IPS-18a (cell line): ENCODE results near the gene SREK1IP1.
A peak's percentile ranks its signal among the peaks of the same experiment; 100 is the strongest.

ENCODE experiments used
- H3K27ac ChIP-seq: one replicate; pipeline ENCODE4 v1.5.1; 2013; ENCODE audit warnings: low read length
- H3K27me3 ChIP-seq: one replicate; pipeline ENCODE4 v1.6.1; 2013; ENCODE audit warnings: mild to moderate bottlenecking, low read length; ENCODE audit not compliant: control insufficient read depth, insufficient read depth
- H3K36me3 ChIP-seq: one replicate; pipeline ENCODE4 v1.6.1; 2013; ENCODE audit warnings: low read depth, low read length; ENCODE audit not compliant: control insufficient read depth
- H3K4me1 ChIP-seq: one replicate; pipeline ENCODE4 v1.6.1; 2013; ENCODE audit warnings: low read depth, low read length; ENCODE audit not compliant: control insufficient read depth
- H3K4me3 ChIP-seq: one replicate; pipeline ENCODE4 v1.5.1; 2013; ENCODE audit warnings: low read length
- H3K9ac ChIP-seq: one replicate; pipeline ENCODE4 v1.6.1; 2013; ENCODE audit warnings: mild to moderate bottlenecking, low read length, moderate library complexity
- H3K9me3 ChIP-seq: one replicate; pipeline ENCODE4 v1.6.1; 2013; ENCODE audit warnings: low read depth, low read length; ENCODE audit not compliant: control insufficient read depth

Gene SREK1IP1

GRCh38 chr5:64789457-64789856 is 21.0 kb upstream of the SREK1IP1 start:
- no peak overlapping the region for H3K9ac ChIP-seq
- H3K27me3 ChIP-seq = no peaks in the 10 kb centered on the region
- H3K4me1 ChIP-seq = no peaks in the 10 kb centered on the region
- peaks cover 10% of the 10 kb centered on the region for H3K36me3 ChIP-seq
- no peak overlapping the region for H3K4me3 ChIP-seq
- no peaks in the 10 kb centered on the region for H3K9me3 ChIP-seq
- no peak overlapping the region for H3K27ac ChIP-seq

GRCh38 chr5:64788156-64788555 is 19.7 kb upstream of the SREK1IP1 start:
- Histone ChIP-seq H3K27me3 (no peaks in the 10 kb centered on the region), H3K4me3 (no peak overlapping the region), H3K9ac (no peak overlapping the region), H3K9me3 (no peaks in the 10 kb centered on the region), H3K27ac (no peak overlapping the region), H3K4me1 (no peaks in the 10 kb centered on the region), H3K36me3 (peaks cover 16% of the 10 kb centered on the region)

- no peak overlapping the region for H3K27ac ChIP-seq
- no peak overlapping the region for H3K4me3 ChIP-seq
- H3K9ac ChIP-seq = no peak overlapping the region
- H3K9me3 ChIP-seq = no peaks in the 10 kb centered on the region
- H3K27me3 ChIP-seq = no peaks in the 10 kb centered on the region
- peaks cover 16% of the 10 kb centered on the region for H3K36me3 ChIP-seq
- no peaks in the 10 kb centered on the region for H3K4me1 ChIP-seq
Observed at GRCh38 chr5:64786372-64786771, 17.9 kb upstream of the SREK1IP1 start.

- no peaks in the 10 kb centered on the region for H3K27me3 ChIP-seq
- H3K36me3 ChIP-seq = peaks cover 16% of the 10 kb centered on the region
- no peak overlapping the region for H3K4me3 ChIP-seq
- H3K9ac ChIP-seq = no peak overlapping the region
- no peak overlapping the region for H3K27ac ChIP-seq
- no peaks in the 10 kb centered on the region for H3K9me3 ChIP-seq
- H3K4me1 ChIP-seq = no peaks in the 10 kb centered on the region
Observed at GRCh38 chr5:64784451-64785025, 16.0 kb upstream of the SREK1IP1 start.

GRCh38 chr5:64775291-64775690 is 6.8 kb upstream of the SREK1IP1 start:
- no peak overlapping the region for H3K4me3 ChIP-seq
- H3K9me3 ChIP-seq = no peaks in the 10 kb centered on the region
- H3K4me1 ChIP-seq = no peaks in the 10 kb centered on the region
- no peaks in the 10 kb centered on the region for H3K27me3 ChIP-seq
- peaks cover 15% of the 10 kb centered on the region for H3K36me3 ChIP-seq
- H3K9ac ChIP-seq = no peak overlapping the region
- no peak overlapping the region for H3K27ac ChIP-seq

GRCh38 chr5:64773533-64773932 is 5.0 kb upstream of the SREK1IP1 start:
- peaks cover 4% of the 10 kb centered on the region for H3K4me1 ChIP-seq
- H3K9me3 ChIP-seq = no peaks in the 10 kb centered on the region
- H3K36me3 ChIP-seq = peaks cover 15% of the 10 kb centered on the region
- no peaks in the 10 kb centered on the region for H3K27me3 ChIP-seq
- no peak overlapping the region for H3K9ac ChIP-seq
- H3K27ac ChIP-seq = no peak overlapping the region
- no peak overlapping the region for H3K4me3 ChIP-seq

GRCh38 chr5:64771736-64772135 is 3.2 kb upstream of the SREK1IP1 start:
- Histone ChIP-seq H3K4me3 (no peak overlapping the region), H3K27ac (no peak overlapping the region), H3K27me3 (no peaks in the 10 kb centered on the region), H3K36me3 (peaks cover 12% of the 10 kb centered on the region), H3K9me3 (no peaks in the 10 kb centered on the region), H3K9ac (no peak overlapping the region), H3K4me1 (peaks cover 9% of the 10 kb centered on the region)

GRCh38 chr5:64769855-64770254 is 1.4 kb upstream of the SREK1IP1 start:
- Histone ChIP-seq H3K9ac (peak overlapping the region; percentile 99), H3K4me1 (peaks cover 9% of the 10 kb centered on the region), H3K27ac (no peak overlapping the region), H3K27me3 (no peaks in the 10 kb centered on the region), H3K36me3 (peaks cover 14% of the 10 kb centered on the region), H3K4me3 (peak overlapping the region; percentile 94), H3K9me3 (no peaks in the 10 kb centered on the region)

GRCh38 chr5:64767959-64768357 is 533 bp downstream of the SREK1IP1 start:
- H3K9me3 ChIP-seq = no peaks in the 10 kb centered on the region
- peak overlapping the region; percentile 100 for H3K27ac ChIP-seq

GRCh38 chr5:64766941-64767340 is 1.6 kb downstream of the SREK1IP1 start:
- peak overlapping the region; percentile 99 for H3K9ac ChIP-seq
- H3K4me1 ChIP-seq = peaks cover 9% of the 10 kb centered on the region
- H3K27ac ChIP-seq = no peak overlapping the region
- H3K4me3 ChIP-seq = peak overlapping the region; percentile 94
- H3K9me3 ChIP-seq = no peaks in the 10 kb centered on the region
- peaks cover 22% of the 10 kb centered on the region for H3K36me3 ChIP-seq
- no peaks in the 10 kb centered on the region for H3K27me3 ChIP-seq

More at GRCh38 chr5:64767959-64768357, 533 bp downstream of the SREK1IP1 start:
- peak overlapping the region; percentile 99 for H3K9ac ChIP-seq
- H3K4me3 ChIP-seq = peak overlapping the region; percentile 94
- H3K27me3 ChIP-seq = no peaks in the 10 kb centered on the region
- H3K4me1 ChIP-seq = peaks cover 9% of the 10 kb centered on the region
- peaks cover 22% of the 10 kb centered on the region for H3K36me3 ChIP-seq

GRCh38 chr5:64765804-64766504 is 2.5 kb downstream of the SREK1IP1 start:
- Histone ChIP-seq H3K9me3 (no peaks in the 10 kb centered on the region), H3K4me3 (no peak overlapping the region), H3K36me3 (peaks cover 27% of the 10 kb centered on the region), H3K27me3 (no peaks in the 10 kb centered on the region), H3K9ac (no peak overlapping the region), H3K4me1 (peaks cover 14% of the 10 kb centered on the region), H3K27ac (no peak overlapping the region)

- H3K4me3 ChIP-seq = no peak overlapping the region
- no peak overlapping the region for H3K27ac ChIP-seq
- H3K9me3 ChIP-seq = no peaks in the 10 kb centered on the region
- peaks cover 32% of the 10 kb centered on the region for H3K36me3 ChIP-seq
- H3K9ac ChIP-seq = no peak overlapping the region
- no peaks in the 10 kb centered on the region for H3K27me3 ChIP-seq
- H3K4me1 ChIP-seq = peaks cover 21% of the 10 kb centered on the region
Observed at GRCh38 chr5:64763948-64764503, 4.5 kb downstream of the SREK1IP1 start.
